Right atrium auricular region (tissue), 2 donors: Measurements from ENCODE around the gene ZNF862. TPM values are rescaled to one million over a fixed set of nuclear protein-coding genes. Genes with fewer than 3 reads are reported as not detected.

Experiments
- DNase-seq: peaks from one replicate; pipeline ENCODE4 v3.0.0-alpha.2; 2019; ENCODE audit warnings: low spot score
- H3K27ac ChIP-seq, 2 donors: fragments of 200-600 bp; sonication (generic); 1 replicate in 1 of 2; 2 replicates in 1 of 2; pipeline ENCODE4 v1.5.1; 2016 to 2019
- H3K27me3 ChIP-seq, 2 donors: fragments of 200-600 bp; sonication (generic); one replicate each; pipeline versions ENCODE4 v1.5.1 to v1.6.0; 2017 to 2019
- H3K36me3 ChIP-seq: fragments of 200-600 bp; sonication (generic); one replicate; pipeline ENCODE4 v1.5.1; 2016
- H3K4me1 ChIP-seq, 2 donors: fragments of 200-600 bp; sonication (generic); one replicate each; pipeline versions ENCODE4 v1.5.1 to v1.6.0; 2017 to 2019
- H3K4me3 ChIP-seq, 2 donors: fragments of 200-600 bp; sonication (generic); 1 replicate in 1 of 2; 2 replicates in 1 of 2; pipeline ENCODE4 v1.5.1; 2017 to 2019; ENCODE audit warnings: mild to moderate bottlenecking in 1 of 2, moderate library complexity in 1 of 2
- H3K9me3 ChIP-seq, 2 donors: fragments of 200-600 bp; sonication (generic); one replicate each; pipeline ENCODE4 v1.5.1; 2019
- total RNA-seq, 2 donors: library from RNA; depleted of rRNA; stranded (reverse); fragments of >200 nt; gene quantifications; one replicate each; pipeline ENCODE4 v1.1.0, GENCODE V29; 2016
- TF ChIP-seq, protein P1 (sequence below), 2 donors: fragments of 200-600 bp; sonication (generic); IDR thresholded peaks; one replicate each; pipeline ENCODE4 v1.5.1; 2019; ENCODE audit warnings: antibody characterized with exemption in 2 of 2

ZNF862 gene
- total RNA-seq, 2 donors from 2014 or later = 7.0 to 11.0 TPM

DNA sequence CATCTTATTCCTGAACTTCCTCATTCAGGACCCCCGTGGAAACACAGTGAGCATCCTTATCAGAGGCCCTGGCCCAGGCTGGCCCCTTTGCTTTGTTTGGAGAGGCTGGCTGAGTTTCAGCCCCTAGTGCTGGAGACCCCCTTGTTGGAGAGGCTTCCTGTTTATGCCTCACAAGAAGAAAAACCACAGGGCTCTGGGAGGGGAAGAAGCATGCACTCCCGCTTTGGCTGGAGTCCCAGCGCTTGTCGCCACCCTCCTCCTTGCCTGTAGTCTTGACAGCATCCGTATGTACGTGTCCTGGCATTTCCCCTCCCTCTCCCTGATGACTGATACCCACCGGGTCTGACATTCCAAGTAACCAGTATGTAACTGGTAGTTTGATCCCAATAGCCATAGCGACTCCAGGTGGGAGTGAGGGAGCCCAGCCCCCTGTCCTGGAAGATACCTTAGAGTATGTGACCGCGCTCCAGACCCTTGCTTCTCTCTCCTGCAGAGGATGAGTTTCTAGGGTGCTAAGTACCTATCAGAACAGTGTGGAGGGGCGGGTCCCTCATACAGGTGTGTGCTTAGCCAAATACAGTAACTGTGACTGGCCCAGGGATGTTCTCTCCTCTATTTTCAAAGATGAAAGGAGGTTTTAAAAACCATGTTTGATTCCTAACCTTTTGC is 28.7 kb downstream of the ZNF862 start:
- no peak overlapping the region for H3K4me3 ChIP-seq
- peaks cover 34% of the 10 kb centered on the region for H3K36me3 ChIP-seq
- no peak for DNase-seq
- no peaks in the 10 kb centered on the region for H3K4me1 ChIP-seq
- no peaks in the 10 kb centered on the region for H3K27me3 ChIP-seq
- TF ChIP-seq, protein P1, sequence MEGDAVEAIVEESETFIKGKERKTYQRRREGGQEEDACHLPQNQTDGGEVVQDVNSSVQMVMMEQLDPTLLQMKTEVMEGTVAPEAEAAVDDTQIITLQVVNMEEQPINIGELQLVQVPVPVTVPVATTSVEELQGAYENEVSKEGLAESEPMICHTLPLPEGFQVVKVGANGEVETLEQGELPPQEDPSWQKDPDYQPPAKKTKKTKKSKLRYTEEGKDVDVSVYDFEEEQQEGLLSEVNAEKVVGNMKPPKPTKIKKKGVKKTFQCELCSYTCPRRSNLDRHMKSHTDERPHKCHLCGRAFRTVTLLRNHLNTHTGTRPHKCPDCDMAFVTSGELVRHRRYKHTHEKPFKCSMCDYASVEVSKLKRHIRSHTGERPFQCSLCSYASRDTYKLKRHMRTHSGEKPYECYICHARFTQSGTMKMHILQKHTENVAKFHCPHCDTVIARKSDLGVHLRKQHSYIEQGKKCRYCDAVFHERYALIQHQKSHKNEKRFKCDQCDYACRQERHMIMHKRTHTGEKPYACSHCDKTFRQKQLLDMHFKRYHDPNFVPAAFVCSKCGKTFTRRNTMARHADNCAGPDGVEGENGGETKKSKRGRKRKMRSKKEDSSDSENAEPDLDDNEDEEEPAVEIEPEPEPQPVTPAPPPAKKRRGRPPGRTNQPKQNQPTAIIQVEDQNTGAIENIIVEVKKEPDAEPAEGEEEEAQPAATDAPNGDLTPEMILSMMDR (IDR thresholded peaks at IDR 0.05) = no peak
- H3K27ac ChIP-seq = no peak overlapping the region
- H3K9me3 ChIP-seq = no peaks in the 10 kb centered on the region

DNA sequence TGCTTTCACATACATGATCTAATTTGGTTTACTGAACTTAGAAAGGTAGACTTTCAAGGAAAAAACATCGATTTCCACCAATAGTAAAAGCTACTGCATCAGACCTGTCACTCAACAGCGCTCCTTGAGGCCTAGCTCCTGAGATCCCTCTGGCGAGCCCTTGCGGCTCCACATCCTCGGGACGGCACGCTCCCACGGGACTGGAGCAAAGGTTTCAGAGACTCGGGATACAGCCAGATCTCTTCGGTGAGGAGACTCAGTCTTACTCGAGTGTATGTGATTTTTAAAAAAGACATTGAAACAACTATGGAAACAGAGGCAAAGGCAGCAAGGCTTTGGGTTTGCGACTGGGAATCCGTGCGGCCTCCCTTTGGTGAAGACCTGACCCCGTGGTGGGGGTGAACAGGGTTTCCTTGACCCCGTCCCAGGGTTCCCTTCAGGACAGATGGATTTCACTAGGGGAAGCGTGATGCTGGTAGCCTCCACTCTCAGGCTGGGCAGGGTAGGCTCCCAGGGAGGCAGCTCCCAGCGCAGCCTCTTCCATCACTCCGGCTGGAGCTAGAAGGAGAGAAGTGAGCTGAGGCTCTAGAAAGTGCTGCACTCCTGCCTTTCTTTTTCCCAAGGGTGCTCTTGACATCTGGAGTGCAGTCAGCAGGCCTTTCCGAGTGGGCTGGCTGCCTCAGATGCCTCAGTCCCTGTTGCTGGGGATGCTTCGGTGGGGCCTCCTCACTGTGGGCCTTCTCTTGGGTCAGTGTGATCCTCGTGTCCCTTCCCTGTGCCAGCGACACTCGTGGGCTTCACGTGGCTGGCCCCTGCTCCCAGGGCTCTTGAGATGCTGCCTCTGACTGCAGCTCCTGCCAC is 29.8 kb downstream of the ZNF862 start:
- Histone ChIP-seq H3K27me3 (no peaks in the 10 kb centered on the region), H3K4me3 (no peak overlapping the region), H3K4me1 (peaks cover 0 to 11% of the 10 kb centered on the region in 2 donors), H3K9me3 (no peaks in the 10 kb centered on the region), H3K36me3 (peaks cover 24% of the 10 kb centered on the region), H3K27ac (no peak overlapping the region)
- TF ChIP-seq, protein P1 (IDR thresholded peaks at IDR 0.05) = no peak
- DNase-seq = no peak

DNA sequence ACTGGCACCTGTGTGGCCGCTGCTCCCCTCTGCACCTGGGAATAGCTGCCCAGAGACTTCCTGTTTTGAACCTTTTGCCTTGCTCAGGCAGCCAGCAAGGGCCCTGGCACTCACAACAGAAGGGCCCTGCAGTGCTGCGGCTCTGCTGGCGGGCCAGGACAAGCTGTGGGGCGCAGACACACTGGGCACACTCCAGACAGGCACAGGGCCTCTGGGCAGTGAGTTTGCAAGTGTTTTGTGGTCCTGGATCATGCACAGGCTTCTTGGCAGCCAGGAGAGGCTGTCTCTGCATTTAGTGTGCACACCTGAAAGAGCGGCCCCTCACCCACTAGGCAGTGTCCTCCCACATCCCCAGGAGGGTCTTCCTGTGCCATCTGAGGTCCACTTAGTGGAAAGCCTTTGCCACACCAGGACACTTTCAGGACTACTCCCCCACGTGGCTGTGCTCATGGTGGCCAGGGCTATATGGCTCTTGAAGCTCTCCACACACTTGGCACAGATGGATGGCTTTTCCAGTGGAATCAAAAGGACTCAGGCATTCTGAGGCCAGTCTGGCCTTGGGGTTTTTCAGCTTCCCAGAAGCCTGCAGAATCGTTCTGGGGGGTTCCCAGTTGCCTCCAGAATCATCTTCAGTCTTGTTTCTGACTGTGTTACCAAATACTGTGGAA is 30.6 kb downstream of the ZNF862 start:
- Histone ChIP-seq H3K27me3 (no peaks in the 10 kb centered on the region), H3K9me3 (no peaks in the 10 kb centered on the region), H3K4me1 (peaks cover 0 to 11% of the 10 kb centered on the region in 2 donors), H3K27ac (no peak overlapping the region), H3K4me3 (no peak overlapping the region), H3K36me3 (peaks cover 18% of the 10 kb centered on the region)
- no peak for DNase-seq
- TF ChIP-seq, protein P1 (IDR thresholded peaks at IDR 0.05) = no peak

DNA sequence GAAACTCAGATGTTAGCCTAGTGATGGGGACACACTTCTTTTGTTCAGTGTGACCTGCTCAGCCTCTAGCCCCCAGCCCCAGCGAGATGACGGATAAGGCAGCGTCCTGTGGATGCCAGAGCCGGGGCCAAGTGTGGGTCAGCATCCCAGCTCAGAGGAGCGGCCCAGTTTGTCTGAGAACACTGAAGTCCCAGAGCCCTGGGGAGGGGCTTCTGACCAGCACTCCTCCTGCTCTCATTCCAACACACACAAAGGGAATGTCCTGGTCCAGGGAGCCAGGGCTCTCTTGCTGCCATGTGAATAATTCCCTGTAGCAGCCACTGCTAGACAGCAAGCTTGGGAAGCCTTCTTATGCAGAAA is 31.1 kb downstream of the ZNF862 start:
- peak; percentile 53 for DNase-seq
- TF ChIP-seq, protein P1 (IDR thresholded peaks at IDR 0.05) = no peak
- Histone ChIP-seq H3K9me3 (no peaks in the 10 kb centered on the region), H3K27ac (no peak overlapping the region), H3K27me3 (no peaks in the 10 kb centered on the region), H3K4me1 (peaks cover 0 to 14% of the 10 kb centered on the region in 2 donors), H3K4me3 (no peak overlapping the region), H3K36me3 (peaks cover 14% of the 10 kb centered on the region)

DNA sequence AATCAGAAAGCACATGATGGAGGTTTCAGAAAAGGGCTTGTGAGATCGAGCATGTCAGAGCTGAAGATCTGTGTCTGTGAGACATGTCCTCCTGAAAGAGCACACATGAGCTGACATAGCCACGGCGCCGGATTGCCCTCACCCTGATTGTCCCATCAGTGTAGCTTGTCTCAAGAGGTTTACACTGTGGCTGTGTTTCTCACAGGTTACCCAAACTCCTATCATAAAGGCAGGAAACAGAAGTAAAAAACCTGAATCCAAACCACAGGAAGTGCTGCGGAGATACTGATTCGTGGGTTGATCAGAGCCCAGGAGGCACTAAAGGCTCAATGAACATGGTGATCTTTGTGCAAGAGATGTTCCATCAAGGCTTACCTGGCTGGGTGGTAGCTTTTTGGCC is 31.7 kb downstream of the ZNF862 start:
- H3K27ac ChIP-seq = no peak overlapping the region
- no peaks in the 10 kb centered on the region for H3K27me3 ChIP-seq
- H3K36me3 ChIP-seq = peaks cover 8% of the 10 kb centered on the region
- H3K4me3 ChIP-seq = no peak overlapping the region
- peaks cover 0 to 20% of the 10 kb centered on the region in 2 donors for H3K4me1 ChIP-seq
- DNase-seq = no peak
- no peaks in the 10 kb centered on the region for H3K9me3 ChIP-seq
- TF ChIP-seq, protein P1 (IDR thresholded peaks at IDR 0.05) = no peak
